AML-193 (cell line): ENCODE measurements around the gene ACIN1.

Source experiments
- DNase-seq, 2 experiments: peaks; one replicate each; lab custom pipeline; 2025; lab: John Stamatoyannopoulos, UW

The ACIN1 gene

GRCh38 chr14:23042162-23042965 lies 52.6 kb downstream of the ACIN1 start, which contains the start of gene PSMB11:
Gene PSMB11, plus strand, starts transcription at chr14:23042212. Its CDS starts 14 bp downstream, at chr14:23042226.
- no peak for DNase-seq

GRCh38 chr14:23041729-23042128 lies 53.2 kb downstream of the ACIN1 start:
- DNase-seq = no peak

- no peak for DNase-seq
Measured at GRCh38 chr14:23040100-23040499, 54.8 kb downstream of the ACIN1 start.

GRCh38 chr14:23035303-23036144 lies 59.4 kb downstream of the ACIN1 start:
- no peak for DNase-seq

- DNase-seq = no peak
Measured at GRCh38 chr14:23034498-23035302, 60.2 kb downstream of the ACIN1 start, which contains the start of gene PSMB5. Gene PSMB5, minus strand, starts transcription at chr14:23034900. Its CDS starts 19 bp downstream, at chr14:23034881.

GRCh38 chr14:23033801-23034497 lies 61.0 kb downstream of the ACIN1 start:
- DNase-seq = no peak

GRCh38 chr14:23033251-23033727 lies 61.6 kb downstream of the ACIN1 start:
- no peak for DNase-seq

- no peak for DNase-seq
Measured at GRCh38 chr14:23030936-23031335, 64.0 kb downstream of the ACIN1 start.

GRCh38 chr14:23028799-23029198 lies 66.1 kb downstream of the ACIN1 start:
- DNase-seq = no peak

- DNase-seq = no peak
Measured at GRCh38 chr14:23025151-23025814, 69.7 kb downstream of the ACIN1 start.

- DNase-seq = no peak
Measured at GRCh38 chr14:23024612-23025075, 70.3 kb downstream of the ACIN1 start.

- DNase-seq = no peak
Measured at GRCh38 chr14:23023795-23024152, 71.2 kb downstream of the ACIN1 start.

- no peak for DNase-seq
Measured at GRCh38 chr14:23023022-23023794, 71.7 kb downstream of the ACIN1 start.

GRCh38 chr14:23021889-23022442 lies 73.0 kb downstream of the ACIN1 start:
- no peak for DNase-seq

GRCh38 chr14:23021434-23021833 lies 73.5 kb downstream of the ACIN1 start:
- DNase-seq = no peak

- DNase-seq = no peak
Measured at GRCh38 chr14:23020143-23021128, 74.5 kb downstream of the ACIN1 start.

GRCh38 chr14:23018107-23018506 lies 76.8 kb downstream of the ACIN1 start:
- DNase-seq = no peak

GRCh38 chr14:23017091-23017490 lies 77.8 kb downstream of the ACIN1 start:
- DNase-seq = no peak
